SJCRH30 (cell line): Measurements from ENCODE around the gene KCNN3. TPM values are rescaled to one million over a fixed set of nuclear protein-coding genes. Genes with fewer than 3 reads are reported as not detected.
A peak's percentile ranks its signal among the peaks of the same experiment; 100 is the strongest.
"Not testable (repeated sequence)": the region's sequence is repeated elsewhere in the genome, so short reads cannot be mapped to it uniquely, and the experiment has no call there.

Source experiments
- DNase-seq, 2 experiments: peaks; one replicate each; pipeline ENCODE4 v3.0.0-alpha.2; 2015 to 2020
- H3K27ac ChIP-seq: fragments of 250-450 bp; sonication (Bioruptor Pico); 2 replicates; pipeline ENCODE4 v1.5.1; 2020; ENCODE audit warnings: mild to moderate bottlenecking, moderate library complexity
- H3K27me3 ChIP-seq: fragments of 250-450 bp; sonication (Bioruptor Pico); 2 replicates; pipeline ENCODE4 v1.5.1; 2020; ENCODE audit warnings: mild to moderate bottlenecking, moderate library complexity
- H3K36me3 ChIP-seq: fragments of 250-450 bp; sonication (Bioruptor Pico); 2 replicates; pipeline ENCODE4 v1.5.1; 2020; ENCODE audit warnings: mild to moderate bottlenecking, moderate library complexity
- H3K4me1 ChIP-seq: fragments of 250-450 bp; sonication (Bioruptor Pico); 2 replicates; pipeline ENCODE4 v1.5.1; 2020; ENCODE audit warnings: mild to moderate bottlenecking, moderate library complexity
- H3K4me3 ChIP-seq: fragments of 250-450 bp; sonication (Bioruptor Pico); 2 replicates; pipeline ENCODE4 v1.5.1; 2020; ENCODE audit warnings: mild to moderate bottlenecking, moderate library complexity
- H3K9me3 ChIP-seq: fragments of 250-450 bp; sonication (Bioruptor Pico); replicated peaks from 2 replicates; pipeline ENCODE4 v1.5.1; 2020; ENCODE audit warnings: mild to moderate bottlenecking, moderate library complexity
- total RNA-seq: library from RNA; depleted of rRNA; stranded (reverse); fragments of >200 nt; shearing (Covaris generic); gene quantifications from 2 replicates; pipeline ENCODE4 v1.2.3, GENCODE V29; 2014; rRNA removed

The KCNN3 gene
- total RNA-seq = 27.7 and 29.3 TPM in 2 replicates

- DNase-seq = peak; percentile 93 to 97
- H3K4me1 ChIP-seq = peaks cover 12% of the 10 kb centered on the region
- H3K27me3 ChIP-seq = no peaks in the 10 kb centered on the region
- H3K4me3 ChIP-seq = peak within 1 kb of the TSS; percentile 76
- no peaks in the 10 kb centered on the region for H3K9me3 ChIP-seq
- peak within 1 kb of the TSS; percentile 98 for H3K27ac ChIP-seq
- no peaks in the 10 kb centered on the region for H3K36me3 ChIP-seq
Observed at GRCh38 chr1:154870115-154870571, at the start of gene KCNN3. KCNN3 (minus strand) TSS chr1:154870281; CDS start chr1:154869964, 317 bp downstream.

- no peak overlapping the region for H3K4me3 ChIP-seq
- H3K4me1 ChIP-seq = no peaks in the 10 kb centered on the region
- H3K27ac ChIP-seq = no peak overlapping the region
- H3K36me3 ChIP-seq = no peaks in the 10 kb centered on the region
- H3K9me3 ChIP-seq = no peaks in the 10 kb centered on the region
- H3K27me3 ChIP-seq = no peaks in the 10 kb centered on the region
- no peak for DNase-seq
Observed at GRCh38 chr1:154913273-154913672, 43.2 kb upstream of the KCNN3 start.

- H3K9me3 ChIP-seq = no peaks in the 10 kb centered on the region
Observed at GRCh38 chr1:154912755-154913154, 42.7 kb upstream of the KCNN3 start.

GRCh38 chr1:154911691-154912550 lies 41.8 kb upstream of the KCNN3 start:
- Histone ChIP-seq H3K27me3 (no peaks in the 10 kb centered on the region), H3K4me3 (no peak overlapping the region), H3K4me1 (no peaks in the 10 kb centered on the region), H3K27ac (no peak overlapping the region), H3K9me3 (no peaks in the 10 kb centered on the region), H3K36me3 (no peaks in the 10 kb centered on the region)
- DNase-seq = no peak

More at GRCh38 chr1:154912755-154913154, 42.7 kb upstream of the KCNN3 start:
- no peak for DNase-seq
- no peaks in the 10 kb centered on the region for H3K4me1 ChIP-seq
- no peaks in the 10 kb centered on the region for H3K36me3 ChIP-seq
- no peaks in the 10 kb centered on the region for H3K27me3 ChIP-seq
- no peak overlapping the region for H3K27ac ChIP-seq
- H3K4me3 ChIP-seq = no peak overlapping the region

GRCh38 chr1:154910851-154911250 lies 40.8 kb upstream of the KCNN3 start:
- H3K4me1 ChIP-seq = no peaks in the 10 kb centered on the region
- no peaks in the 10 kb centered on the region for H3K36me3 ChIP-seq
- H3K27ac ChIP-seq = no peak overlapping the region
- H3K27me3 ChIP-seq = no peaks in the 10 kb centered on the region
- no peaks in the 10 kb centered on the region for H3K9me3 ChIP-seq
- no peak for DNase-seq
- H3K4me3 ChIP-seq = no peak overlapping the region

- Histone ChIP-seq H3K9me3 (no peaks in the 10 kb centered on the region), H3K36me3 (no peaks in the 10 kb centered on the region), H3K4me1 (no peaks in the 10 kb centered on the region), H3K27ac (no peak overlapping the region), H3K4me3 (no peak overlapping the region), H3K27me3 (no peaks in the 10 kb centered on the region)
- no peak for DNase-seq
Observed at GRCh38 chr1:154908937-154909336, 38.9 kb upstream of the KCNN3 start.

GRCh38 chr1:154908129-154908528 lies 38.0 kb upstream of the KCNN3 start:
- not testable (repeated sequence) for H3K27me3 ChIP-seq, H3K9me3 ChIP-seq, H3K4me1 ChIP-seq, H3K36me3 ChIP-seq, DNase-seq, H3K27ac ChIP-seq, H3K4me3 ChIP-seq

- H3K36me3 ChIP-seq = no peaks in the 10 kb centered on the region
- no peaks in the 10 kb centered on the region; the same call in 1 of the 2 replicates for H3K27me3 ChIP-seq
- DNase-seq = peak; percentile 6 to 41
- H3K9me3 ChIP-seq = no peaks in the 10 kb centered on the region
- no peak overlapping the region for H3K4me3 ChIP-seq
- H3K27ac ChIP-seq = no peak overlapping the region
- no peaks in the 10 kb centered on the region for H3K4me1 ChIP-seq
Observed at GRCh38 chr1:154906621-154907081, 36.6 kb upstream of the KCNN3 start.

- Histone ChIP-seq H3K27me3 (no peaks in the 10 kb centered on the region; the same call in 1 of the 2 replicates), H3K27ac (no peak overlapping the region), H3K4me3 (no peak overlapping the region), H3K9me3 (no peaks in the 10 kb centered on the region), H3K4me1 (no peaks in the 10 kb centered on the region), H3K36me3 (no peaks in the 10 kb centered on the region)
- no peak for DNase-seq
Observed at GRCh38 chr1:154902938-154903566, 33.0 kb upstream of the KCNN3 start.

GRCh38 chr1:154901591-154901990 lies 31.5 kb upstream of the KCNN3 start:
- DNase-seq = no peak
- Histone ChIP-seq H3K27ac (no peak overlapping the region), H3K36me3 (no peaks in the 10 kb centered on the region), H3K4me3 (no peak overlapping the region), H3K4me1 (no peaks in the 10 kb centered on the region), H3K9me3 (no peaks in the 10 kb centered on the region), H3K27me3 (no peaks in the 10 kb centered on the region; the same call in 1 of the 2 replicates)

- Histone ChIP-seq H3K36me3 (no peaks in the 10 kb centered on the region), H3K4me3 (no peak overlapping the region), H3K27ac (no peak overlapping the region), H3K27me3 (no peaks in the 10 kb centered on the region; the same call in 1 of the 2 replicates), H3K9me3 (no peaks in the 10 kb centered on the region), H3K4me1 (no peaks in the 10 kb centered on the region)
- no peak for DNase-seq
Observed at GRCh38 chr1:154899041-154899440, 29.0 kb upstream of the KCNN3 start.

- H3K27me3 ChIP-seq = no peaks in the 10 kb centered on the region
- no peak for DNase-seq
- H3K4me1 ChIP-seq = no peaks in the 10 kb centered on the region
- H3K27ac ChIP-seq = no peak overlapping the region
- no peak overlapping the region for H3K4me3 ChIP-seq
- peaks cover 5% of the 10 kb centered on the region for H3K9me3 ChIP-seq
- no peaks in the 10 kb centered on the region for H3K36me3 ChIP-seq
Observed at GRCh38 chr1:154896771-154897286, 26.7 kb upstream of the KCNN3 start.

GRCh38 chr1:154895798-154896197 lies 25.7 kb upstream of the KCNN3 start:
- Histone ChIP-seq H3K36me3 (no peaks in the 10 kb centered on the region), H3K4me3 (no peak overlapping the region), H3K27ac (no peak overlapping the region), H3K9me3 (peaks cover 5% of the 10 kb centered on the region), H3K4me1 (no peaks in the 10 kb centered on the region), H3K27me3 (no peaks in the 10 kb centered on the region)
- DNase-seq = no peak

GRCh38 chr1:154891452-154891851 lies 21.4 kb upstream of the KCNN3 start:
- peaks cover 6% of the 10 kb centered on the region; the same call in 1 of the 2 replicates for H3K27me3 ChIP-seq
- no peaks in the 10 kb centered on the region for H3K36me3 ChIP-seq
- peaks cover 5% of the 10 kb centered on the region for H3K9me3 ChIP-seq
- H3K4me3 ChIP-seq = no peak overlapping the region
- no peak for DNase-seq
- no peaks in the 10 kb centered on the region for H3K4me1 ChIP-seq
- H3K27ac ChIP-seq = no peak overlapping the region

GRCh38 chr1:154888757-154889156 lies 18.7 kb upstream of the KCNN3 start:
- peaks cover 14% of the 10 kb centered on the region; the same call in 1 of the 2 replicates for H3K27me3 ChIP-seq

More at GRCh38 chr1:154888757-154889156, 18.7 kb upstream of the KCNN3 start:
- H3K4me1 ChIP-seq = no peaks in the 10 kb centered on the region
- no peak overlapping the region for H3K27ac ChIP-seq
- H3K4me3 ChIP-seq = no peak overlapping the region
- no peaks in the 10 kb centered on the region for H3K36me3 ChIP-seq
- no peak for DNase-seq
- peaks cover 5% of the 10 kb centered on the region for H3K9me3 ChIP-seq
